ENCODE data around the gene ACTN1.

ACTN1 gene

GRCh38 chr14:68998062-68998461, 19.0 kb upstream of the ACTN1 start:
- no peak for TF ChIP-seq CTCF (IDR thresholded peaks at IDR 0.05; ENCODE audit: unreplicated experiment in 3 of 3)
- no peak overlapping the region for H3K27ac Mint-ChIP-seq
- no peak overlapping the region for H3K4me3 Mint-ChIP-seq
- H3K27me3 Mint-ChIP-seq (ENCODE audit: low read depth), result peaks cover 5% of the 10 kb centered on the region
- H3K4me1 Mint-ChIP-seq, result no peaks in the 10 kb centered on the region
- H3K36me3 Mint-ChIP-seq (ENCODE audit: low read depth), result no peaks in the 10 kb centered on the region
- peaks cover 3% of the 10 kb centered on the region for H3K9me3 Mint-ChIP-seq

GRCh38 chr14:68995731-68996130, 16.6 kb upstream of the ACTN1 start:
- Mint-ChIP-seq H3K9me3 (no peaks in the 10 kb centered on the region), H3K4me1 (no peaks in the 10 kb centered on the region), H3K27me3 (ENCODE audit: low read depth) (peaks cover 4% of the 10 kb centered on the region), H3K4me3 (no peak overlapping the region), H3K27ac (no peak overlapping the region), H3K36me3 (ENCODE audit: low read depth) (no peaks in the 10 kb centered on the region)
- no peak for TF ChIP-seq CTCF (IDR thresholded peaks at IDR 0.05; ENCODE audit: unreplicated experiment in 3 of 3)

- Mint-ChIP-seq H3K36me3 (ENCODE audit: low read depth) (no peaks in the 10 kb centered on the region), H3K27me3 (ENCODE audit: low read depth) (peaks cover 4% of the 10 kb centered on the region), H3K9me3 (no peaks in the 10 kb centered on the region), H3K27ac (no peak overlapping the region), H3K4me3 (no peak overlapping the region), H3K4me1 (no peaks in the 10 kb centered on the region)
- no peak for TF ChIP-seq CTCF (IDR thresholded peaks at IDR 0.05; ENCODE audit: unreplicated experiment in 3 of 3)
Measured at GRCh38 chr14:68994056-68994455, 15.0 kb upstream of the ACTN1 start.

GRCh38 chr14:68987653-68988036, 8.5 kb upstream of the ACTN1 start:
- peaks cover 4% of the 10 kb centered on the region for H3K27me3 Mint-ChIP-seq (ENCODE audit: low read depth)
- no peak for TF ChIP-seq CTCF (IDR thresholded peaks at IDR 0.05; ENCODE audit: unreplicated experiment in 3 of 3)
- H3K36me3 Mint-ChIP-seq (ENCODE audit: low read depth), result no peaks in the 10 kb centered on the region
- H3K4me3 Mint-ChIP-seq, result no peak overlapping the region
- H3K4me1 Mint-ChIP-seq, result peaks cover 9% of the 10 kb centered on the region
- no peaks in the 10 kb centered on the region for H3K9me3 Mint-ChIP-seq
- no peak overlapping the region for H3K27ac Mint-ChIP-seq

GRCh38 chr14:68986926-68987652, 8.0 kb upstream of the ACTN1 start:
- Mint-ChIP-seq H3K36me3 (ENCODE audit: low read depth) (no peaks in the 10 kb centered on the region), H3K9me3 (no peaks in the 10 kb centered on the region), H3K4me3 (no peak overlapping the region), H3K4me1 (peaks cover 11% of the 10 kb centered on the region), H3K27me3 (ENCODE audit: low read depth) (peaks cover 4% of the 10 kb centered on the region), H3K27ac (no peak overlapping the region)
- no peak for TF ChIP-seq CTCF (IDR thresholded peaks at IDR 0.05; ENCODE audit: unreplicated experiment in 3 of 3)

GRCh38 chr14:68986225-68986624, 7.1 kb upstream of the ACTN1 start:
- H3K4me3 Mint-ChIP-seq, result no peak overlapping the region
- H3K4me1 Mint-ChIP-seq, result peaks cover 19% of the 10 kb centered on the region
- H3K9me3 Mint-ChIP-seq, result no peaks in the 10 kb centered on the region
- TF ChIP-seq CTCF (IDR thresholded peaks at IDR 0.05; ENCODE audit: unreplicated experiment in 3 of 3), result no peak
- no peak overlapping the region for H3K27ac Mint-ChIP-seq
- peaks cover 4% of the 10 kb centered on the region for H3K27me3 Mint-ChIP-seq (ENCODE audit: low read depth)
- no peaks in the 10 kb centered on the region for H3K36me3 Mint-ChIP-seq (ENCODE audit: low read depth)

Measured in nephron (organoid).